Right lobe of liver (tissue), 4 donors: ENCODE results near the gene LPAR3.
A peak's percentile ranks its signal among the peaks of the same experiment; 100 is the strongest.

Experiments
- POLR2A ChIP-seq: fragments of 450-650 bp; IDR thresholded peaks from one replicate; pipeline ENCODE4 v1.6.1; 2017; ENCODE audit warnings: antibody characterized with exemption, mild to moderate bottlenecking
- TF ChIP-seq, protein P1 (sequence below), 4 donors: fragments of 200-600 bp in 3 of 4; fragments of 450-650 bp in 1 of 4; IDR thresholded peaks; one replicate each; pipeline versions ENCODE4 v1.5.1 to v1.8.0; 2016 to 2022; ENCODE audit warnings: antibody characterized with exemption in 4 of 4, mild to moderate bottlenecking in 2 of 4
- donor health status: DM: no; HTN: no; CAD: no.
- donor health status: DM: no; HTN: no; CAD: no.
- donor health status: DM: no; HTN: yes; CAD: no.

- no peak for TF ChIP-seq POLR2A
- TF ChIP-seq, protein P1, sequence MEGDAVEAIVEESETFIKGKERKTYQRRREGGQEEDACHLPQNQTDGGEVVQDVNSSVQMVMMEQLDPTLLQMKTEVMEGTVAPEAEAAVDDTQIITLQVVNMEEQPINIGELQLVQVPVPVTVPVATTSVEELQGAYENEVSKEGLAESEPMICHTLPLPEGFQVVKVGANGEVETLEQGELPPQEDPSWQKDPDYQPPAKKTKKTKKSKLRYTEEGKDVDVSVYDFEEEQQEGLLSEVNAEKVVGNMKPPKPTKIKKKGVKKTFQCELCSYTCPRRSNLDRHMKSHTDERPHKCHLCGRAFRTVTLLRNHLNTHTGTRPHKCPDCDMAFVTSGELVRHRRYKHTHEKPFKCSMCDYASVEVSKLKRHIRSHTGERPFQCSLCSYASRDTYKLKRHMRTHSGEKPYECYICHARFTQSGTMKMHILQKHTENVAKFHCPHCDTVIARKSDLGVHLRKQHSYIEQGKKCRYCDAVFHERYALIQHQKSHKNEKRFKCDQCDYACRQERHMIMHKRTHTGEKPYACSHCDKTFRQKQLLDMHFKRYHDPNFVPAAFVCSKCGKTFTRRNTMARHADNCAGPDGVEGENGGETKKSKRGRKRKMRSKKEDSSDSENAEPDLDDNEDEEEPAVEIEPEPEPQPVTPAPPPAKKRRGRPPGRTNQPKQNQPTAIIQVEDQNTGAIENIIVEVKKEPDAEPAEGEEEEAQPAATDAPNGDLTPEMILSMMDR (IDR thresholded peaks at IDR 0.05), result peak; percentile 85 to 95 (median 94)
These were observed 120.5 kb downstream of the LPAR3 start for GRCh38 chr1:84772428-84772943.
